Immature natural killer cell (primary cell): ENCODE data around the gene CD96. TPM values are rescaled to one million over a fixed set of nuclear protein-coding genes. Genes with fewer than 3 reads are reported as not detected.
A peak's percentile ranks its signal among the peaks of the same experiment; 100 is the strongest.
"Not testable (repeated sequence)": the region's sequence is repeated elsewhere in the genome, so short reads cannot be mapped to it uniquely, and the experiment has no call there.

Experiments
- DNase-seq, 3 donors: peaks; one replicate each; pipeline ENCODE4 v3.0.0; 2022; ENCODE audit warnings: mixed read lengths in 1 of 3
- H3K27ac Mint-ChIP-seq, 6 donors: one replicate each; pipeline ENCODE4 v1.8.0; 2020; ENCODE audit warnings: mixed read lengths in 6 of 6, mild to moderate bottlenecking in 5 of 6, inconsistent platforms in 4 of 6, moderate library complexity in 3 of 6
- H3K27me3 Mint-ChIP-seq, 3 donors: one replicate each; pipeline ENCODE4 v1.8.0; 2020 to 2021; ENCODE audit warnings: low read depth in 3 of 3, mild to moderate bottlenecking in 3 of 3, mixed read lengths in 3 of 3, moderate library complexity in 3 of 3, inconsistent platforms in 1 of 3
- H3K36me3 Mint-ChIP-seq, 3 donors: one replicate each; pipeline ENCODE4 v1.8.0; 2020; ENCODE audit warnings: mixed read lengths in 3 of 3, inconsistent platforms in 2 of 3, mild to moderate bottlenecking in 2 of 3
- H3K4me1 Mint-ChIP-seq, 2 donors: one replicate each; pipeline ENCODE4 v1.8.0; 2020; ENCODE audit warnings: inconsistent platforms in 2 of 2, mild to moderate bottlenecking in 2 of 2, mixed read lengths in 2 of 2, moderate library complexity in 1 of 2
- H3K4me3 Mint-ChIP-seq, 5 donors: one replicate each; pipeline ENCODE4 v1.8.0; 2020; ENCODE audit warnings: mild to moderate bottlenecking in 5 of 5, mixed read lengths in 5 of 5, inconsistent platforms in 3 of 5, moderate library complexity in 3 of 5
- H3K9me3 Mint-ChIP-seq, 6 donors: one replicate each; pipeline ENCODE4 v1.8.0; 2020; ENCODE audit warnings: mild to moderate bottlenecking in 6 of 6, mixed read lengths in 6 of 6, inconsistent platforms in 4 of 6, moderate library complexity in 3 of 6
- polyA plus RNA-seq, 3 donors: library from polyadenylated mRNA; unstranded; fragments of 300-500 nt; fragmentation: Illumina TruSeq; gene quantifications; one replicate each; pipeline ENCODE4 v1.2.3, GENCODE V29; 2021

The CD96 gene
- polyA plus RNA-seq, 3 donors from 2014 or later = 206 to 251 (median 217) TPM

GRCh38 chr3:111627092-111627491 is 85.1 kb downstream of the CD96 start:
- Mint-ChIP-seq H3K4me3 (no peak overlapping the region), H3K27ac (no peak overlapping the region), H3K9me3 (peaks cover 2 to 19% (median 8%) of the 10 kb centered on the region in 6 donors), H3K27me3 (peaks cover 1 to 3% (median 2%) of the 10 kb centered on the region in 3 donors), H3K4me1 (peaks cover 0 to 2% of the 10 kb centered on the region in 2 donors), H3K36me3 (peaks cover 46 to 78% (median 59%) of the 10 kb centered on the region in 3 donors)
- DNase-seq = no peak

GRCh38 chr3:111629018-111629417 is 87.0 kb downstream of the CD96 start:
- H3K36me3 Mint-ChIP-seq = peaks cover 49 to 77% (median 68%) of the 10 kb centered on the region in 3 donors
- not testable (repeated sequence) for H3K4me1 Mint-ChIP-seq, DNase-seq, H3K27me3 Mint-ChIP-seq, H3K4me3 Mint-ChIP-seq
- peaks cover 2 to 19% (median 8%) of the 10 kb centered on the region in 6 donors for H3K9me3 Mint-ChIP-seq
- peak overlapping the region in 2 of 6 donors; percentile 37 to 44 for H3K27ac Mint-ChIP-seq

GRCh38 chr3:111630638-111631037 is 88.6 kb downstream of the CD96 start:
- H3K4me1 Mint-ChIP-seq, DNase-seq, H3K27me3 Mint-ChIP-seq, H3K4me3 Mint-ChIP-seq: not testable (repeated sequence)
- peak overlapping the region in 1 of 6 donors; percentile 39 for H3K27ac Mint-ChIP-seq
- H3K9me3 Mint-ChIP-seq = peaks cover 2 to 19% (median 8%) of the 10 kb centered on the region in 6 donors
- peaks cover 35 to 70% (median 56%) of the 10 kb centered on the region in 3 donors for H3K36me3 Mint-ChIP-seq

- Mint-ChIP-seq H3K4me3 (no peak overlapping the region), H3K27me3 (peaks cover 0 to 5% (median 0%) of the 10 kb centered on the region in 3 donors), H3K27ac (no peak overlapping the region), H3K9me3 (peaks cover 0 to 1% (median 0%) of the 10 kb centered on the region in 6 donors), H3K4me1 (no peaks in the 10 kb centered on the region), H3K36me3 (peaks cover 42 to 77% (median 65%) of the 10 kb centered on the region in 3 donors)
- DNase-seq = no peak
Observed at GRCh38 chr3:111635403-111635802, 93.4 kb downstream of the CD96 start.

- Mint-ChIP-seq H3K36me3 (peaks cover 46 to 83% (median 75%) of the 10 kb centered on the region in 3 donors), H3K27ac (peak overlapping the region in 2 of 6 donors; percentile 1 to 69), H3K9me3 (peaks cover 0 to 2% (median 0%) of the 10 kb centered on the region in 6 donors), H3K4me3 (no peak overlapping the region), H3K4me1 (no peaks in the 10 kb centered on the region), H3K27me3 (peaks cover 0 to 2% (median 0%) of the 10 kb centered on the region in 3 donors)
- DNase-seq = no peak
Observed at GRCh38 chr3:111636366-111636885, 94.4 kb downstream of the CD96 start.

GRCh38 chr3:111639316-111639715 is 97.3 kb downstream of the CD96 start:
- H3K9me3 Mint-ChIP-seq = peaks cover 0 to 7% (median 5%) of the 10 kb centered on the region in 6 donors
- peaks cover 0 to 2% (median 2%) of the 10 kb centered on the region in 3 donors for H3K27me3 Mint-ChIP-seq
- no peaks in the 10 kb centered on the region for H3K4me1 Mint-ChIP-seq
- no peak overlapping the region for H3K4me3 Mint-ChIP-seq
- DNase-seq = no peak
- H3K36me3 Mint-ChIP-seq = peaks cover 54 to 84% (median 67%) of the 10 kb centered on the region in 3 donors
- H3K27ac Mint-ChIP-seq = no peak overlapping the region

- no peaks in the 10 kb centered on the region for H3K27me3 Mint-ChIP-seq
Observed at GRCh38 chr3:111648991-111649579, 107.1 kb downstream of the CD96 start.

GRCh38 chr3:111650378-111651275 is 108.6 kb downstream of the CD96 start:
- H3K9me3 Mint-ChIP-seq = no peaks in the 10 kb centered on the region
- no peaks in the 10 kb centered on the region for H3K4me1 Mint-ChIP-seq
- H3K36me3 Mint-ChIP-seq = peaks cover 49 to 80% (median 50%) of the 10 kb centered on the region in 3 donors
- no peaks in the 10 kb centered on the region for H3K27me3 Mint-ChIP-seq
- H3K27ac Mint-ChIP-seq = peak overlapping the region in 3 of 6 donors; percentile 44 to 82 (median 48)
- no peak overlapping the region for H3K4me3 Mint-ChIP-seq
- no peak for DNase-seq

More at GRCh38 chr3:111648991-111649579, 107.1 kb downstream of the CD96 start:
- H3K9me3 Mint-ChIP-seq = no peaks in the 10 kb centered on the region
- peaks cover 47 to 80% (median 54%) of the 10 kb centered on the region in 3 donors for H3K36me3 Mint-ChIP-seq
- H3K4me1 Mint-ChIP-seq = no peaks in the 10 kb centered on the region
- DNase-seq = no peak
- peak overlapping the region in 5 of 6 donors; percentile 4 to 56 (median 32) for H3K27ac Mint-ChIP-seq
- H3K4me3 Mint-ChIP-seq = no peak overlapping the region

- H3K9me3 Mint-ChIP-seq = no peaks in the 10 kb centered on the region
- H3K4me3 Mint-ChIP-seq = no peak overlapping the region
- H3K27me3 Mint-ChIP-seq = no peaks in the 10 kb centered on the region
- H3K27ac Mint-ChIP-seq = peak overlapping the region in 3 of 6 donors; percentile 27 to 53 (median 48)
- DNase-seq = no peak
- H3K4me1 Mint-ChIP-seq = no peaks in the 10 kb centered on the region
- H3K36me3 Mint-ChIP-seq = peaks cover 40 to 66% (median 51%) of the 10 kb centered on the region in 3 donors
Observed at GRCh38 chr3:111652492-111653180, 110.6 kb downstream of the CD96 start.

- no peak for DNase-seq
- Mint-ChIP-seq H3K36me3 (peaks cover 39 to 55% (median 54%) of the 10 kb centered on the region in 3 donors), H3K27ac (peak overlapping the region in 2 of 6 donors; percentile 3 to 16), H3K27me3 (no peaks in the 10 kb centered on the region), H3K4me1 (no peaks in the 10 kb centered on the region), H3K9me3 (no peaks in the 10 kb centered on the region), H3K4me3 (no peak overlapping the region)
Observed at GRCh38 chr3:111653766-111654165, 111.8 kb downstream of the CD96 start.

- Mint-ChIP-seq H3K4me1 (peaks cover 11 to 14% of the 10 kb centered on the region in 2 donors), H3K9me3 (peaks cover 0 to 1% (median 0%) of the 10 kb centered on the region in 6 donors), H3K36me3 (peaks cover 49 to 61% (median 61%) of the 10 kb centered on the region in 3 donors), H3K4me3 (no peak overlapping the region), H3K27ac (peak overlapping the region in 2 of 6 donors; percentile 29 to 69), H3K27me3 (no peaks in the 10 kb centered on the region)
- no peak for DNase-seq
Observed at GRCh38 chr3:111662012-111662411, 120.0 kb downstream of the CD96 start.

GRCh38 chr3:111662907-111663306 is 120.9 kb downstream of the CD96 start:
- Mint-ChIP-seq H3K4me3 (no peak overlapping the region), H3K27ac (peak overlapping the region in 4 of 6 donors; percentile 30 to 69 (median 32)), H3K27me3 (peaks cover 0 to 5% (median 0%) of the 10 kb centered on the region in 3 donors), H3K36me3 (peaks cover 49 to 61% (median 61%) of the 10 kb centered on the region in 3 donors), H3K9me3 (peaks cover 0 to 1% (median 0%) of the 10 kb centered on the region in 6 donors), H3K4me1 (peaks cover 20 to 23% of the 10 kb centered on the region in 2 donors)
- no peak for DNase-seq
